HG03469 (cell line): ENCODE data around the gene FSD1L.
A peak's percentile ranks its signal among the peaks of the same experiment; 100 is the strongest.

Experiments
- ATAC-seq: cut with Tn5 transposase; IDR thresholded peaks from one replicate; pipeline ENCODE4 v1.9.1; 2021; ENCODE audit warnings: mild to moderate bottlenecking, moderate library complexity, moderate number of reproducible peaks; ENCODE audit not compliant: unreplicated experiment

Gene FSD1L

DNA sequence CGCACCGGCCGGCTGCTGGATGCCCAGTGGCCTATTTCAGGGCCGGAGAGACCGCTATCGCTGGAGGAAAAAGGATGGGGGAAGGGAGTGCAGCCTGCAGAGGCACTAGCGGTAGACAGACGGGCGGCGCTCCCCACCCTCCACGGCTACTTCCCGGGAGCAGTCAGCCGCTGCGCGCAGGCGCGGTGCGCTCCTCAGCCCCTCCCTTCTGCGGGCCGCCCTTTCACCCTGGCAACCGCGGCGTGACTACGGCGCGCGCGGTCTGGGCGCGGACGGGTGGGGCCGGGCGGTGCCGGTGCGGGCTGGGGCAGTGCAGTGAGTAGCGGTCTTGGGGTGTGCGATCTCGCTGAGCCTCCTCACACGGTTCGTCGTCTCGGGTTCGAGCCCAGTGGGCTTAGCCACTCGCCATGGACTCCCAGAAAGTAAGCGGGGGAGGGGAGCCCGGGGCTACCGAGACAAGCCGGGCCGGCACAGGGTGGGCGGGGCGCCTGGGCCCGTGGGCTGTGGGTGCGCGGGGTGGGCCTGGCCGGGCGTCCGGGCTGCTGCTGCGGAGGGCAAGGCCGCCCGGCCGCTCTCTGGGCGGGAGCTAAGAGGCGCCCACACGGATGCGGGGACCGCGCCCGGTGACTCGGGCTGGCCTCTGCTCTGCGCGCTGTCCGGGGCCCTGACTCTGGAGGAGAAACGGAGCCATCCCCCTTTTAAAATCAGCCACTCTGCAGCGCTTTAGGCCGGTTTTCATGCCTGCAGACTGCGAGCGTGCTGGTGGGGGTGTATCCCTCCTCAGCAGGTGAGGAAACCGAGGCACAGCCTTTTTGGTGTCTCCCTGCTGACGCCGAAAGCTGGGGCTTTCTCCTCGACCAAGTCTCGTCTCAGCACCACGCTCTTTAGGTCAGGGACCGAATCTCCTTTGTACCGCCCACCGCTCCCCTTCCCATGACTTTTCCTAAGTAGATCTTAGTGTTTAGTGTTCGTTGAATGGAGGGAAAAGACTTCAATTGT is at the start of gene FSD1L:
Gene FSD1L, plus strand, starts transcription at position 221 of the 999 bp plus-strand sequence. Its CDS starts 187 bp downstream, at position 408.
- ATAC-seq: peak; percentile 97

DNA sequence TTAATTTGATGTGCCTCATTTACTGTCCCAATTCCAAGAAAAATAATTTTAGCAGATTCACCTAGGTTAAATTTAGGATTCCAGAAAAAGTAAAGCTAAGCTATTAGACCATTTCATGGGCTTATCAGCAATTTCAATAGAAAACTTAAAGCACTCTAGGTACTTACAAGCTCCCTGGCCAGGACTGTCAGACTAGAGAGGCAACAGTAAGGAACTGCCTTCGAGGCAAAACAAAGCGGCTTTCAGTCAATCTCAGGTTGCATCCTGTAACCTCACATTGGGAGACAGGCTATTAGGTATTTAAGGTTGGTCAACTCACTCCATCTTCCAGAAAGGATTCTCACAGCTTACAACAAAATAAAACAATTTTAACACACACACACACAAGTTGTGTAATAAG is 48.7 kb upstream of the FSD1L start:
- ATAC-seq: no peak

DNA sequence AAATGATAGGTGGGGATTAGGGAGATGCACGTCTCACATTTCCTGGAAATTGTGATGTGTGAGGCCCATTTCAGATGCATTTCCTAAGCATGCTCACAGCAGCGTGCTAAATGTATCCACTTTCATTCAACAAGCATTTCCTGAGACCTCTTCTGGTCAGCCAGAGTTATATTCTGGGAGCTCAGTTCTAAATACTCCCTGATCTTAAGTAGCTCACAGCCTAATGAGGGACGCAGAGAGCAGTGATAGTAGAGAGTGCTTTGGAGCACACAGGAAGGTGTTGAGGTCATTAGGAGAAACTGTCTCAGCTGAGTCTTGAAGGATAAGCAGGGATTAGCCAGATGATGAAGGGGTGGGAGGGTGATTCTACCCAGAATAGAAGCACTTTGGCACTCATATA is 46.2 kb upstream of the FSD1L start:
- ATAC-seq: no peak

DNA sequence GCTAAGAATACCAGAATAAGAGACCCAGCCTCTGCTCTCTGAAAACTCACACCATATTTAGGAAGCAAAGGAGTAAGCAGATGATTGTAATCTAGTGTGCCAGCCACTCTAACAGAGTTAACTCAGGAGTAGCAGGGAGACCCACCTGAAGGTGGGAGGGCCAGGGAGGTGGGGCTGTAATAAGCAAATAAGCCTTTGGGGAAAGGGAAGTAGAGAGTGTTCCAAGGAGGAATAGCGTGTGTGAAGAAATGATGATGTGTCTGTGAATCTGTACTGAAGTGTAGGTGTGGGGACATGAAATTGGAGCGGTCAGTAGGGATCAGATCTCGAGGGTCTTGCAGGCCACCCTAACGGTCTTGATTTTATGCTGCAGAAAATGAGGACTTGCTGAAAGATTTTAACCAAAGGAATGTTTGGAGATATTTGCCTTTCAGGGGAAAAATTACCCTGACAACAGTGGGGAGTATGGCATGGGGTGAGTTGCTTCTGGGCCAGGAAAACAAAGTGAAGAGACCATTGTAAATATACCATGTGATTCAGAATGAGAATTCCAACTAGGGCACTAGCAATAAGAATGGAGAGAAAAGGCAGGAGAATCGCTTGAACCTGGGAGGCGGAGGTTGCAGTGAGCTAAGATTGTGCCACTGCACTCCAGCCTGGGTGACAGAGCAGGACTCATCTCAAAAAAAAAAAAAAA is 44.1 kb upstream of the FSD1L start:
- ATAC-seq: no peak

- peak; percentile 96 for ATAC-seq
These were observed 42.2 kb upstream of the FSD1L start for GRCh38 chr9:105405514-105406131.

GRCh38 chr9:105406369-105406768 is 41.5 kb upstream of the FSD1L start:
- ATAC-seq: no peak

DNA sequence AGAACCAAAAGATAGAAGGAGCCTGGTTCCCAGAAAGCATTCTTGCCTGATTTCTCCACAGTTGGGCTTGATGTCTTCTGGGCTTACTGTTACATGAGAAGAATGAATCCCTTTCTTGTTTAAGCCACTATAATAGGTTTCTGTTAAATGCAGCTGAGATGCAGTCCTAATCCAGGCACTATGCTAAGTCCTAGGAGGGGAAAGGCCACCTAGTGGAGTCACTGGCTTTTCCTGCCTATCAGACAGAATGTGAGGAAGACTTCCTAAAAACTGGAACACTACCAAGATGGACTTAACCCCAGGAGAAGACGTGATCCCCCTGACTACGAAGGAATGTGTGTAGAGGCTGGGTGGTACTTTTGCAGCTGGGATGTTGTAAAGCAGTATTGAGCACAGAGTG is 34.3 kb upstream of the FSD1L start:
- ATAC-seq: no peak

- peak; percentile 55 for ATAC-seq
These were observed 32.7 kb upstream of the FSD1L start for GRCh38 chr9:105414947-105415661.

GRCh38 chr9:105415662-105415980 is 32.2 kb upstream of the FSD1L start:
- ATAC-seq: no peak

- ATAC-seq: no peak
These were observed 31.0 kb upstream of the FSD1L start for GRCh38 chr9:105416840-105417239.

GRCh38 chr9:105418588-105419500 is 29.0 kb upstream of the FSD1L start:
- ATAC-seq: no peak

DNA sequence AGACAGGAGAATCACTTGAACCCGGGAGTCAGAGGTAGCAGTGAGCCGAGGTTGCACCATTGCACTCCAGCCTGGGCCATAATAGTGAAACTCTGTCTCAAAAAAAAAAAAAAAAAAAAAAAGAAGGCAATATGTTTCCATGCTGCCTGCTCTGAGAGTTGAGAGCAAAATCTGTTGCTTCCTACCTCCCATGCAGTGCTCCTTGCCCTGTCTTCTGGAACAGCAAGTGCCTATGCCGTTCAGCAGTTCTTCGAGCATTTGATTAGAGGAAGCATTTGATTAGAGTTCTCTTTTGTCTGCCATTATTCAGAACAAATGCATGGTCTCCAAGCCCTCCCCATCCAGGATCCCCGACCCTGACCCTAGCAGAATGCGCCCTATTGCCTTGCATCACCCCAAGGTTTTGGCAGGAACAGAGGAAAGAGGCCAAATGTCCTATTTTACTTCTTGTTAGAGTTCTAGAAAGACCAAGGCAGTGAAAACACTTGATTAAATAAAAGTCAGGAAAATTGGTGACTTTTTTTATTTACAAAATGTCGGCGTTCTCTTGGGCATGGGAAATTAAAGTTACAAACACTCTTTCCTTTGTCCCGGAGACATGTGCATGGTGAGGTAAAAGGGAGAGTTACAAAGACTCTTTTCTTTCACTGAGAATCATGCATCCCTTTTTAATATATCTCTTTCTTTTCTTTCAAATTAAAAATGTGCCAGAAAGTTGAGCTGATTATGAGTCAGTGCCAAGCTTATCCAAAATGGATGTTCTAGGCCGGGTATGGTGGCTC is 27.8 kb upstream of the FSD1L start:
- no peak for ATAC-seq

DNA sequence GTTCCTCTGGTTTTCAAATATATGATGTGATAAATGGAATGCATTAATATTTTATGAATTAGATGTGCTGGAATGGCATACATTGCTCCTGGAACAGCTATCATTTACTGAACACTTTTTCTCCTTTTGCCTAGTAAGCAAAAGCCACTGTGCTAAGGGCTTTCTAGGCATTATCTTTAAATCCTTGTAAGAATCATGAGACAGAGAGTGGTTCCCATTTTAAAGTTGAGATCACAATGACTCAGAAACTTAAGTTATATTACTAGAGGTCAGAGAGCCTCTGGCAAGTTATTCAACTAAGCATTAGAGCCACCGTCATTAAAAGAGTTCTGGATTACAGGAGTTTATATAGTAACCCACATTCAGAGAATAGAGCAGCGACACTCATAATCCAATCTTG is 26.7 kb upstream of the FSD1L start:
- no peak for ATAC-seq

GRCh38 chr9:105421864-105422263 is 26.0 kb upstream of the FSD1L start:
- ATAC-seq: no peak

DNA sequence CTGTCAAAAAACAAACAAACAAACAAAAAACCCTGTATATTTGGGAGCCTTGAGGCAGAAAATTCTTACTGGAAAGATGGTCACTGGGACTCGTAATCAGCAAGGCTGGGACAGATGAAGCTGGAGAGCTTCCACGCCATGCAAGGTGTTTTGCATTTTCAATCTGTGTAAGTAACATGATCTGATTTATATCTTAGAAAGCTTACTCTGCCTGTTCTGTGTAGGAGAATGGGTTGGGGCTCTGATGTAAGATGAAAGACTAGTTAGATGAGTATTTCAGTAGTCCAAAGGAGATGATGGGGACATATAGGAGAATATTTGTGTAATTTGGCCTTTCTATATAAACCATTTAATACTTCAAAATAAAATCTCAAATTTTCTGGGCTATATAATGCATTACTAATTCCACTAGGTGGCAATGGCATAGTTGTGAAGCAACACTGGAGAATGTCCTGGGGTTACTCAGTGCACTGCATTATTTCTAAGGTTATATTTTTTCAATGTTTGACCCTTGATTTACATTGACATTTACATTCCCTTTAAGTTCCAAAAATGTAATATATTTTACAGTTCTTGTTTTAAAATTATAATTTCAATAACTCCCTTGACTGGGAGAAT is 21.9 kb upstream of the FSD1L start:
- ATAC-seq: peak; percentile 72

DNA sequence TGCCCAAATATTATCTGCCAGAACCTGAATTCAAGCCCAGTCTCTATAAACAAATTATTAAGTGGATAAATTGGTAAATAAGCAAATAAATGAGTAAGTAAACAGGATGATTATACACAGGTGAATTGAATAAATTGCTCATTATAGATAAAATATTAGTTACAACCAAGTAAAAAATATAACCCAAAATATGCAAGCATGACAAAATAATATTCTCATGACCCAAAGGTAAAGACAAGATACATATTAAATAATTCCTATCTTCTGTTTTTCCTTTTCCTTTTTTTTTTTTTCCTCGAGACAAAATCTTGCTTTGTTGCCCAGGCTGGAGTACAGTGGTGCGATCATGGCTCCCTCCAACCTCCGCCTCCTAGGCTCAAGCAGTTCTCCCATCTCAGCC is 21.2 kb upstream of the FSD1L start:
- ATAC-seq: no peak

- ATAC-seq: no peak
These were observed 16.2 kb upstream of the FSD1L start for GRCh38 chr9:105431424-105432246.
